Endodermal cell (in vitro differentiated cells): ENCODE measurements around the gene LIG4. TPM values are rescaled to one million over a fixed set of nuclear protein-coding genes. Genes with fewer than 3 reads are reported as not detected.

ENCODE experiments used
- DNase-seq: peaks from one replicate; pipeline ENCODE4 v3.0.0-alpha.2; 2017
- H3K27ac ChIP-seq: 2 replicates; pipeline ENCODE4 v1.5.1; 2013; ENCODE audit warnings: mild to moderate bottlenecking, low read depth, low read length, moderate library complexity
- H3K27me3 ChIP-seq: 2 replicates; pipeline ENCODE4 v1.6.1; 2013; ENCODE audit warnings: mild to moderate bottlenecking, low read length, moderate library complexity; ENCODE audit not compliant: insufficient read depth, control insufficient read depth, poor library complexity, severe bottlenecking
- H3K36me3 ChIP-seq: 2 replicates; pipeline ENCODE4 v1.7.0; 2013; ENCODE audit warnings: mild to moderate bottlenecking, low read length, moderate library complexity; ENCODE audit not compliant: control insufficient read depth, insufficient read depth
- H3K4me1 ChIP-seq: one replicate; pipeline ENCODE4 v1.7.0; 2013; ENCODE audit warnings: low read length; ENCODE audit not compliant: control insufficient read depth, insufficient read depth
- H3K4me3 ChIP-seq: 2 replicates; pipeline ENCODE4 v1.5.1; 2013; ENCODE audit warnings: mild to moderate bottlenecking, low read length, moderate library complexity
- H3K9ac ChIP-seq: 2 replicates; pipeline ENCODE4 v1.6.1; 2013; ENCODE audit warnings: mild to moderate bottlenecking, low read length, moderate library complexity; ENCODE audit not compliant: poor library complexity, severe bottlenecking; ENCODE audit errors: extremely low read depth
- H3K9me3 ChIP-seq: 2 replicates; pipeline ENCODE4 v1.6.1; 2013; ENCODE audit warnings: mild to moderate bottlenecking, low read length, moderate library complexity; ENCODE audit not compliant: control insufficient read depth
- H3K27ac Mint-ChIP-seq: 2 replicates; pipeline ENCODE4 v1.8.0; 2020; ENCODE audit warnings: mixed read lengths
- H3K27me3 Mint-ChIP-seq: 2 replicates; pipeline ENCODE4 v1.8.0; 2021; ENCODE audit warnings: mild to moderate bottlenecking, mixed read lengths; ENCODE audit not compliant: insufficient read depth
- H3K36me3 Mint-ChIP-seq: 2 replicates; pipeline ENCODE4 v1.8.0; 2020; ENCODE audit warnings: low read depth, mixed read lengths
- H3K4me1 Mint-ChIP-seq: 2 replicates; pipeline ENCODE4 v1.8.0; 2020; ENCODE audit warnings: mixed read lengths
- H3K4me3 Mint-ChIP-seq: 2 replicates; pipeline ENCODE4 v1.8.0; 2020; ENCODE audit warnings: mild to moderate bottlenecking, moderate library complexity, mixed read lengths
- H3K9me3 Mint-ChIP-seq: 2 replicates; pipeline ENCODE4 v1.8.0; 2020; ENCODE audit warnings: mild to moderate bottlenecking, mixed read lengths
- CTCF ChIP-seq: fragments of 200-600 bp; sonication (generic); conservative IDR thresholded peaks from 2 replicates; pipeline ENCODE4 v1.5.0; 2021; ENCODE audit warnings: antibody characterized with exemption, mild to moderate bottlenecking
- WGBS, 2 experiments: methylation state at CpG; one replicate each; pipeline versions ENCODE4 v1.1.5 to v1.1.7; 2013; ENCODE audit warnings: missing lambda C conversion rate in 2 of 2, mixed read lengths in 1 of 2; ENCODE audit not compliant: insufficient coverage in 1 of 2, insufficient read length in 1 of 2; 5-methylcytosine and 5-hydroxymethylcytosine counted together
- total RNA-seq, 2 donors: library from RNA; stranded (reverse); fragmentation: NEBNext Ultra II Directional in 1 of 2; extraction: Animal tissue kit (Norgen Biotek cat#: 25700) in 1 of 2; gene quantifications; 2 replicates in 1 of 2; 3 replicates in 1 of 2; pipeline ENCODE4 v1.2.1, GENCODE V29; 2021

The LIG4 gene
- total RNA-seq, 2 donors from 2014 or later, result 7.5 to 10.8 TPM

- H3K9ac ChIP-seq, result no peak overlapping the region
- H3K36me3 Mint-ChIP-seq, result no peaks in the 10 kb centered on the region
Measured at GRCh38 chr13:108190897-108191296, 24.4 kb downstream of the LIG4 start.

GRCh38 chr13:108188260-108188659 lies 27.1 kb downstream of the LIG4 start:
- WGBS, 2 experiments, result 64 to 82% methylated on average over 1 to 2 of the region's 2 CpGs
- H3K4me1 Mint-ChIP-seq, result peaks cover 4% of the 10 kb centered on the region
- Histone ChIP-seq H3K9ac (no peak overlapping the region), H3K36me3 (no peaks in the 10 kb centered on the region), H3K27me3 (no peaks in the 10 kb centered on the region), H3K9me3 (no peaks in the 10 kb centered on the region), H3K27ac (no peak overlapping the region), H3K4me1 (no peaks in the 10 kb centered on the region), H3K4me3 (no peak overlapping the region)
- no peak overlapping the region for H3K4me3 Mint-ChIP-seq
- DNase-seq, result no peak
- H3K27me3 Mint-ChIP-seq, result no peaks in the 10 kb centered on the region
- no peak for TF ChIP-seq CTCF
- H3K36me3 Mint-ChIP-seq, result no peaks in the 10 kb centered on the region
- H3K27ac Mint-ChIP-seq, result no peak overlapping the region
- peaks cover 10% of the 10 kb centered on the region for H3K9me3 Mint-ChIP-seq

More at GRCh38 chr13:108190897-108191296, 24.4 kb downstream of the LIG4 start:
- peaks cover 5% of the 10 kb centered on the region for H3K4me1 ChIP-seq
- 89 to 92% methylated on average over 2 of the region's 3 CpGs for WGBS, 2 experiments
- H3K36me3 ChIP-seq, result no peaks in the 10 kb centered on the region
- no peak overlapping the region for H3K27ac Mint-ChIP-seq
- H3K4me1 Mint-ChIP-seq, result peaks cover 15% of the 10 kb centered on the region
- peaks cover 18% of the 10 kb centered on the region for H3K9me3 ChIP-seq
- H3K4me3 Mint-ChIP-seq, result no peak overlapping the region
- no peak overlapping the region for H3K27ac ChIP-seq
- no peaks in the 10 kb centered on the region for H3K27me3 ChIP-seq
- TF ChIP-seq CTCF, result no peak
- H3K27me3 Mint-ChIP-seq, result no peaks in the 10 kb centered on the region
- H3K9me3 Mint-ChIP-seq, result peaks cover 10% of the 10 kb centered on the region
- H3K4me3 ChIP-seq, result no peak overlapping the region
- DNase-seq, result no peak

DNA sequence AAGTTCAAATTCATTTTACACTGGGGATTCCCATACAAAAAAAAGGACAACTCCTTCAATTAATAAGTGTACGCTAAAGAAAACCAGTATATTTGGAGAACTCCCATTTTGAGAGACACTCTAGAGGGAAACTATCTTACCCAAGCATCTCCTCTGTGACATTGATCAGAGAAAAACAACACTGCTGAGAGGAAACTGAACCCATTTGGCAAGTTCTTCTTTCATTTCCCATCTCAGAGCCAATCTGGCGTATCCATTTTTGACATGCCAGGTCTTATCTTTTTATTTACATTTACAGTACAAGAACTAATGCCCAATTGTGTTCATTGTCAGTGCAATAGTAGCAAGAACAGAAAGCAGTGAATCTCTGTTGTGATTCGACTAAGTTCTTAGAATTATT lies 30.1 kb downstream of the LIG4 start:
- no peak overlapping the region for H3K4me3 Mint-ChIP-seq
- no peaks in the 10 kb centered on the region for H3K27me3 ChIP-seq
- no peaks in the 10 kb centered on the region for H3K27me3 Mint-ChIP-seq
- no peak for TF ChIP-seq CTCF
- DNase-seq, result no peak
- no peak overlapping the region for H3K9ac ChIP-seq
- H3K4me3 ChIP-seq, result no peak overlapping the region
- no peaks in the 10 kb centered on the region for H3K36me3 ChIP-seq
- peaks cover 7% of the 10 kb centered on the region for H3K4me1 Mint-ChIP-seq
- H3K27ac Mint-ChIP-seq, result no peak overlapping the region
- H3K9me3 Mint-ChIP-seq, result peaks cover 6% of the 10 kb centered on the region
- WGBS, 2 experiments, result 90 to 91% methylated on average over 2 to 3 of the region's 3 CpGs
- no peaks in the 10 kb centered on the region for H3K4me1 ChIP-seq
- H3K27ac ChIP-seq, result no peak overlapping the region
- no peaks in the 10 kb centered on the region for H3K36me3 Mint-ChIP-seq
- H3K9me3 ChIP-seq, result no peaks in the 10 kb centered on the region
